Measurements from ENCODE around the gene LYPD6B.

The LYPD6B gene

DNA sequence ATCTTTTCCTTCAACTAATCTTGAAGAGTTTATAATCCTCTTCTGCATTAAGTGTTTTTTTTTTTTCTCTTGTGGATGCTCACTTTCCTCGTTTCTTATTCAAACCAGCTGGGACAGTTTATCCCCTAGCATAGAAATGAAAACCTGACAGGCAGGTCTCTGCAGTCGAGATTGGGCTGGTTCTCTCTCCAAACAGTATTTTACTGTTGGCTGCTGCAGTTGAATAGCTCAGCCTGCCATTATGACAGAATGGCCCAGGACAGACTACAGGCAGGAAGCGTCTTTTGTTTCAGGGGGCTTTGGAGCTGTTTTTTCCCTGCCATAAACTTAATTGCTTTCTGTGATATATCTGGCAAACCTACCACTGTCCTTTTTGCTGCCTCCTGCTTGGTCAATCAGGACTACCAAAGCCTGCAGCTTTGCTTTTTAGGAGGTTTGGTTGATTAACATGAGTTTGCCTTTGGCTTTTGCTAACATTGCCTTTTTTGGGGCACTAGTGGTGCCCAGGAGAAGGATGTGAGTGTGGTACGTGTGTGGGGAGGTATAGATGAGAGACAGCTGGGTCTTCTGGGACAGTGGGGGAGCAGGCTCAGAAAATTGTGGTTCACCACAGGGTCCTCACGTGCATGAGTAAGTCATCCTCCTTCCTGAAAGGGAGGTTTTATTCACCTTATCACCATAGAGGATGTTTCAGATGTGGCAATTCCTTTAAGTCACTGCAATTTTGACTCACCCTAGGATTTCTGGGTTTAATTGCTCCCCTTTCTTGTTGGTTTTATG is 128.7 kb downstream of the LYPD6B start:
- no peak for DNase-seq

DNA sequence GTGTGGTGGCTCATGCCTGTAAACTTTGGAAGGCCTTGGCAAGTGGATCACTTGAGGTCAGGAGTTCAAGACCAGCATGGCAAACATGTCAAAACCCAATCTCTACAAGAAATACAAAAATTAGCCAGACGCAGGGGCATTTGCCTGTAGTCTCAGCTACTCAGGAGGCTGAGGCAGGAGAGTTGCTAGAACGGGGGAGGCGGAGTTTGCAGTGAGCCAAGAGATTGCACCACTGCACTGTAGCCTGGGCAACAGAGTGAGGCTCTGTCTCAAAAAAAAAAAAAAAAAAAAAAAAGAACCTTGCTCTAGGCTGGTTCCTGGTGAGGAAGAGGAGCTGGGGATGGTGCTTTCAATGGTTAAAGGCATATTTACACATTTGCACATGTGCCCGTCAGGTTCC is 129.4 kb downstream of the LYPD6B start:
- no peak for DNase-seq

DNA sequence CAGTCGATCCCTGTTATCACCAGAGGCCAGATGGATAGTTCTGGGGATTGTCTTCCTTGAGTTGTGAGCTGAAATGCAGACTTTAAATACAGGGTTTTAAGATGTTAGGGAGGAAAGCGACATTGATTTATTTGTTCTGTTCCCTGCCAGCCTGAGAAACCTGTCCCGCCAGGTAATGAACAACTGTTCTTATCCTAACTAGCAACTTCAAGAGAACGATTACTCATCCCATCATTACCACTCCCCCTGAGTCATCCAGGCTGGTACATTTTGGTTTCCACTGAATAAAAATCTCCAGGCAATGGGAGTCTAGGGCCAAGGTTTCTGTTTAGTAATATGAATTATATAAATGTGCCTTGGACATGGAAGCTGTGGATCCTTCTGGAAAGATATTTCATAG is 131.2 kb downstream of the LYPD6B start:
- no peak for DNase-seq

DNA sequence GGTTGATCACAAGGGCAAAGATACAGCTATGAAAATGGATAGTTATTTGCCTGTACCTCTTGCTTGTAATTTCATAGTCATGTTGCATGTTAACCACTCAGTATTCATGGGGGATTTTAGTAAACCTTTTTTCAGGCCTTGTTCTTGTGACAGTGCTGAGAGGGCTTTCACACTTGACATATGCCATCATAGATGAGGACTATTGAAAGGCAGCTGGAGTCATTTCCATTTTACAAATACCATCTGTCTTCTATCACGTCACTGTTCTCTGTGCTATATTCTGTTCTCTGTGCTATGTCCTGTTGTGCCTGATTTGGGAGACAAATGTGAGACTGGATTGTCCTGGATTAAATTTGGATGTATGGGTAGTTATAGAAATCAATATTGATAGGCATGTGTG is 131.7 kb downstream of the LYPD6B start:
- no peak for DNase-seq

DNA sequence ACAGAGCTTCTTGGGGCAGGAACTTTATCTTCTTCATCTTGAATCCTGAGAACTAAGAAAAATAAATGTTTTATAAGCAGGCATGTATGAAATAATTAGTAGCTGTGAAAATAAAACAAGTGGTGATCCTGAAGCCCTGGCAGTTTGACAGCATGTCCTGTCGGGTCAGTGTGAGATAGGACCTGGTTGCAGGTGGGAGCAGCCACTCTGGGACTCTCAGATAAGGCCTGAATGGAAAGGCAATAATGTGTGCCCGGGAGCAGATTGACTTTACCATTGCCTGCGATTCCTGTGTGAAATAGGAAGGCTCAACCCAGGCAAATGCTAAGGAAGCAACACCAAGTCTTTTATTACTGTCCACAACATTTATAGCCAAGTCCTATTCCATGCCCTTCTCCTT is 132.4 kb downstream of the LYPD6B start:
- no peak for DNase-seq

DNA sequence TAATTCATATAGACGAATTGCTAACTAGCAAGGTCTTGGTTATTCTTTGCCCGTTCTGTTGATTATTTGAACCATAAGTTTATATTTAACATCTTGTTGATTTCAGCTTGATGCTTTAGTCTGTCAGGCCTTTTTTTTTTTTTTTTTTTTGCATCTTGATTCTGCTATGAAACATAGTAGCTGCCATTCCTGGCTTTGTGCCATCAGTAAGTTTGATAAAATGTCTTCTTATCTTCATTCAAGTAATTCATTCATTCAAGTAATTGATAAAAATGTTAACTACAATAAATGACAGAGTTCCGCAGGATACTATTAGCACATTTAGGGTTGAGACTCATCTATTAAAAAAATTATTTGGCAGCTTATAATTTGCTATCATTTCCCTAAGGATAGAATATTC is 134.7 kb downstream of the LYPD6B start:
- DNase-seq: no peak

DNA sequence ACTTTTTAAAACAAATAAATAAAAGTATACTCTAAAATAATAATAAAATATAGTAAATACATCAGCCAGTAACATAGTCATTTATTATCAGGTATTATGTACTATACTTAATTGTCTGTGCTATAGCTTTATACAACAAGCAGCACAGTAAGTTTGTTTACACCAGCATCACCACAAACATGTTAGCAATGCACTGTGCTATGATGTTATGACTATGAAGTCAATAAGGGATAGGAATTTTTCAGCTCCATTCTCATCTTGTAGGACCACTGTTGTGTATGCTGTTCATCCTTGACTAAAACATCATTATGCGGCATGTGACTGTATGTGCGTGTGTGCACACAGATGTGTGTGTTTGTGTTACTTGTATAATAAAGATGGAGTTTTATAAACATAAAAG is 137.5 kb downstream of the LYPD6B start:
- no peak for DNase-seq

DNA sequence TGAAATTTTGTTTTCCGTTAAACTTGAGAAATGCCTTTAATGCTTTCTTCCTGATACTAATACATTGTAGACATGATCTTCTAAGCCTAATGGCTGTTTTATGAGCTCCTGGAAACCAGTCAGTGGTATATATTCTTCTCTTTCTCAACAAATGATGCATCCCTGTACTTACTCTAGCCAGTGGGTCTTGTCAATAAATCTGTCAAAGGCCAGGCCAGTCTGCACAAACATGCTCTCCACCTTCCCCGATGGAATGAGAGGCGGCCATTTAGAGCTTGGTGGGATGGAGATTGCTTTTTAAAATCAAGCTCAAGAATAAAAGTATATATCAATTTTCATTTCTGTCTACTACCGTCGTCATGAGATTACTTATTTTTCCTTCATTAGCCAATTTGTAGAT is 140.1 kb downstream of the LYPD6B start:
- no peak for DNase-seq

DNA sequence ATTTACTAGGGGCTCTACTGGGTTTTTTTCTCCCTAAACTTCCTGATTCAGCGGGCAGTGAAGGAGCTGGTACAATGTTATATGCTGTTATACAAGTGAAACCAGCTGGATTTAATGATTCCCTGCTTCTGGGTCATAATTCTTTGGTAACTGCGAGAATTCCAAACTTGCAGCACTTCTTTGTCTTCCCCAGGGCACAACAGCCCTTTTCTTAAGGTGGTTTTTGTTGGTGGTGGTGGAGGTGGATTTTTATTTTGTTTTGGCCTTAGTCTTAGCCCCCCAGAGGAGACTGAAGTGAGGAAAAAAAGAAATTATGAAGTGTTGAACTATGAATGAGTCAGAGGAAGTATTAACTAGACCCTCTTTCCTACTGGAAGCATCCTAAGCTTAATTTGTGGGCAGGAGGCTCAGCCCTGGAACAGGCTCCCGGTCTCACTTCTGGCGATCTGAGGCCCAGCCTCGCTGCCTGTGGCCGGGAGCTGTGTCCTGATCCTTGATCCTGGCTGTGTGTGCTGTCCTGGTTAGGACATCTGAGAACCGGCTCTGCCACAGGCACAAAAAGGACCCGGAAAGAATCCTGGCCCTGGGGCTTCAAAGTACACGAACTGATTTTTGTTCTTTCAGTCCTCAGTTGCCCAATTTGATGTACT is 141.9 kb downstream of the LYPD6B start:
- DNase-seq: no peak

DNA sequence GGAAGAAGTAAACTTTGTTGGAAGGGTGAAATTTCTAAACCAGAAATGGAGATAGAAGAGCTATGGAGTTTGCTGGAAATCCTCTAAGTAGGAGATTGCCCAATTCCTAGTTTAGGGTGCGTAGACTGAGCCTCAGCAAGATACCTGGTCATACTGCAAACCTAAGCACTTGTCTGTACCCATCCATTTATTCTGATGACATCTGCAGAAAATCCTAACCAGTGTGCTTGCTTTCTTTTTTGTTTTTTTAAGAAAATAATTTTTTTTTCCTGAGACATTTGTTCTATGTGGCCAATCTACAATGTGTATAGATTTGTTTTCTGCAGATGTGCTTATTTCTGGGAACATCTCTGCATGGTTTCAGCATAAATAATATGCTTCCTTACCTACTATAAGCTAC is 144.7 kb downstream of the LYPD6B start:
- no peak for DNase-seq

DNA sequence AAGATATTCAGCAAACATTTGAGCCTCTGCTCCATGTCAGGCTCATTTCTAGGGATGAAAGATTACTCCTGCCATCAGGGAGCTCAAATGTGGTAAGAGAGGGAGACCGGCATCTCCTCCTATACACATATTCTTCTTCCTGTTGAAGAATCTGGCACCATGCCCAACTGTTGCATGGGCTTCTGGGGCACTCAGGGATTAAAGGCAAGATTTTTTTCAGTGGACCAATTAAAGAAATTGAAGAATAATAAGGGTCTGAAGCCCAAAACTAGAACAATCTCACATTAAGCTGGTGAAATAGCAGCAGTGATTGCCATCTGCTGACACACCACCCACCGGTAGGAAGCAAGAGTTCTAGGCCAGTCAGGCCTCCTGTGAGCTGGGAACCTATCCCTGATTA is 146.5 kb downstream of the LYPD6B start:
- no peak for DNase-seq

DNA sequence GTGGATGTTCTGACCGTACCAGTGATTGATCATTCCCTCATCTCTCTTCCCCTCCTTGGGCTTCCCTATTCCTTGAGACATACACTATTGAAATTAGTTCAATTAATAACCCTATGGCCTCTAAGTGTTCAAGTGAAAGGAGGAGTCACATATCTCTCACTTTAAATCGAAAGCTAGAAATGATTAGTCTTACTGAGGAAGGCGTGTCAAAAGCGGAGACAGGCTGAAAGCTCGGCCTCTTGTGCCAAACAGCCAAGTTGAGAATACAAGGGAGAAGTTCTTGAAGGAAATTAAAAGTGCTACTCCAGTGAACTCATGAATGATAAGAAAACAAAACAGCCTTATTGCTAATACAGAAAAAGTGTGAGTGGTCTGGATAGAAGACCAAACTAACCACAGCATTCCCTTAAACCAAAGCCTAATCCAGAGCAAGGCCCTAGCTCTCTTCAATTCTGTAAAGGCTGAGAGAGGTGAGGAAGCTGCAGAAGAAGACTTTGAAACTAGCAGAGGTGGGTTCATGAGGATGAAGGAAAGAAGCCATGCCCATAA is 147.5 kb downstream of the LYPD6B start:
- DNase-seq: no peak

DNA sequence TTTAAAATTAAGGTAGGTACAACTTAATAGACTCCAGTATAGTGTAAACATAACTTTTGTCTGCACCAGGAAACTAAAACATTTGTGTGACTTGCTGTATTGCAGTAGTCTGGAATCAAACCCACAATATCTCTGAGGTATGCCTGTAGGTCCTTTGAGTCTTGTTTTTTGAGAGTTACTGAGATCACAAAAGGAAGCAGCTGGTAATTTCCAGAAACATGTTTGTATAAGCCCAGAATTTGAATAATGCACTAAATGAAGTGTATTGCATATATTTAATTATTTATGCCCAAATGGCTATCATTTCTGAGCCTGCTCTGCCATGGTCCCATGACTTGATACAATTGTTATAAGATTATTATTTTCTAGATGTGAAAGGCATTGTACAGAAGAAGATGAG is 148.6 kb downstream of the LYPD6B start:
- no peak for DNase-seq

DNA sequence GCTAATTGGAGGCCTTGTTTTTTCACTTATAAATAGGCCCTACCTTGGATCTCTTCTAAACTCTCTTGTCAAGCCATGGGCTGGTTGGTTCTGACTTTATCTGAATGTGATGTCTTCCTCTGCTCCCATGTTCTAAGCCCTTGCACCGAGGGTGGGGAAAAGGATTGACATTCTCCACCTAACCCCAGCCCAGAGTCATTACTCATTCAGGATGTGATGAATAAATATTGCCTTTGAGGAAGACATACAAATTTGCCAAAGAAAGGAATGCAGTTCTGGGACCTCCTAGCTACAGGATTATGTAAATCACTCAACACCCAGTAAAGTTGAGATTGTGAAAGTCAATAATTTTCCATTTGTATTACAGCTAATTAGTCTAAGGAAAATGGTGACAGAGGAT is 149.8 kb downstream of the LYPD6B start:
- no peak for DNase-seq

DNA sequence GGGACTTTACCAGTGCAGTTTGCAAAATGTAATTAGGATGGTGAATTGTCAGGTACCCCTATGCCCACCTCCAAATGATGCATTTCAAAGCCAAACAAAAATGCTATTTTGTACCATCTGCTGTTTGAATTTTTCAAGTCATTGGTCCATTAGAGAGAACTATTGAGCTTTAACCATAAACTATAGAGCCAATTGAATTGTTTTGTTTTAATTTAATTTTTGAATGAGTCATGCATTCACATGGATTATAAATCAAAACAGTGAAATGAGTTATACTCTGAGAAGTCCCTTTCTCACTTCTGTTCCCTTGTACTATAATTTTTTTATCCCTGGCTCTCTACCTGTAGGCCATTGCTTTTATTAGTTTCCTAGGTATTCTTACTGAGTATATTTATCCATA is 151.3 kb downstream of the LYPD6B start:
- no peak for DNase-seq

DNA sequence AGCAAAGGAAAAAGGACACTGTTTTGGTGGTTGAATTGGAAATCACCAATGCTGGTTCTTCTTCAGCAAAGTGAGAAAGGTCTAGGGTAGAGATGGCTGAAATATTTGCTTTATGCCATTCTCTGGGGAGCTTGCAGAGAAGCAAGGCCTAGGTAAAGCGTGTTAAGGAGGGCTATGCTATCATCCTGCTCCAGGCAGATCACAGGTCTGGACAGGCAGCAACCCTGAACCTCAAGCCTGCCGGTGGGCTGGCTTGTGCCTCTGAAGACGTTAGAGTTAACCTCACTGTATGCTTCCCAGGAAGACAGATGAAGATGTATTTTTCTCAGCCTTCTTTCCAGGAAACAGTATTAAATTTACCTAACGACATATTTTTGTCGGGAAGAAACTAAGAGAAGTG is 153.4 kb downstream of the LYPD6B start:
- no peak for DNase-seq

DNA sequence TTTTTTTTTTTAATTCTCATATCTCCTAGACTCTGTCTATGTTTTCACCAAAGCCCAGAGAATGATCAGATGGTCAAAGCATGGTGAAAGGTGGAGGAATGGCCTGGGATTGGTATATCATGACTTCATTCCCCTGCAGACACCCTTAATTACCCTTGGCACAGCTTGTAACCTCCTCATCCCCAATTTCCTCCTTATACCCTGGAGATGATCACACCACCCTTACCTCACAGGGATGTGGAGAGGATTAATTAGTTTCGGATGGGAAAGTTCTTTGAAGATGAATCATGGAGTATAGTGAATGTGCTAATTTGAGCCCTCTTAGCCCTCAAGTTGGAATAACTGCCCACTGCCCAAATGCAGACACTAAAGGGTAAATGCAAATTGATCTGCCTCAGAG is 153.9 kb downstream of the LYPD6B start:
- DNase-seq: no peak

DNA sequence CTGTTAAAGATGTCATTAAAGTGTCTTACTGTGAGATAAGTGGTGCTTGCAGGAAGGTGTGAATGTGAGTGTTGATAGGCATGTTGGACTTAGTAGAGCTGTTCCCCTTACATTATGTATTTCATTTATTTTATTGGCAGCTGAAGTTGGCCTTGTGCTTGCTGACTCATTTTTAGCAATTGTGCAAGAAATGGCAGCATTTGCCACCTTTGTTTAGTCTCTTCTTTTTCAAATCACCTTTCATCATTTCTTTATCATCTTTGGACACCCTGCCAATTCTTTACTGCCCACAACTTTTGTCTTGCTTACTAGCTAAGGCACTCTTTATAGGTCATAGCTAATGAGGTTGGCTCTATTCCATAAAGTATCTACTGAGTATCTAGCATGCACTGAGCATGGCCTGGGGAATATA is 161.6 kb downstream of the LYPD6B start:
- DNase-seq: no peak

DNA sequence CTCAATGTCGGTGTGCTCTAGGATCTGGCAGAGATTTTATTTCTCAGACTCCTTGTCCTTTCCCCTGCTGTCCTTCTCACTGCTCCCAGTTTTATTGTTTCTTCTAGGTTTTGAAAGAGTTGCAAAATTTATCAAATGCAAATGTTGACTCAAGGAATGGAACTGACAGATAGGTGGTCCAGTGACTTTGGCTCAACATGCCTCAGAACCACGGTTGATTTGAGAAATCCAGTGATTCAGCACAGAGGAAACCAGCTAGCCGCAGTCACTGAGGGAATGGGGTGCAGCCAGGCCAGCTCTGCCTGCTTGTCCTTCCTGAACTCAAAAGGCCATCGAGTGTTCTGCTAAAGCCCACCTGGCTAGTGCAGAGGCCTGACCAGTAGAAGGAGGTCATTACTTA is 166.2 kb downstream of the LYPD6B start:
- DNase-seq: no peak

DNA sequence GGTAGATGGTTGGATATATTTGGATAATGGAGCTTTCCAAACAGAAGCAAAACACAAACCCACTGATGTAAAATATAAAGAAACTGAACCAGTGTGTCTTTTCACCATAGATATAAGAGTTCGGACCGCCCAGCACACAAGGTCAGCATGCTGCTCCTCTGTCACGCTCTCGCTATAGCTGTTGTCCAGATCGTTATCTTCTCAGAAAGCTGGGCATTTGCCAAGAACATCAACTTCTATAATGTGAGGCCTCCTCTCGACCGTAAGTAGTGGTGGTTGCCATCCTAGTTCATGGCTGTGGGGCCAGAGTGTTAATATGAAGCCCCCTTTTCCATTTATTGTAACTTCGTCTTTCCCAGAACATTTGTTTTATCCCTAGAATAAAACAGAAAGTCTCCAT is 166.6 kb downstream of the LYPD6B start:
- DNase-seq: no peak

DNA sequence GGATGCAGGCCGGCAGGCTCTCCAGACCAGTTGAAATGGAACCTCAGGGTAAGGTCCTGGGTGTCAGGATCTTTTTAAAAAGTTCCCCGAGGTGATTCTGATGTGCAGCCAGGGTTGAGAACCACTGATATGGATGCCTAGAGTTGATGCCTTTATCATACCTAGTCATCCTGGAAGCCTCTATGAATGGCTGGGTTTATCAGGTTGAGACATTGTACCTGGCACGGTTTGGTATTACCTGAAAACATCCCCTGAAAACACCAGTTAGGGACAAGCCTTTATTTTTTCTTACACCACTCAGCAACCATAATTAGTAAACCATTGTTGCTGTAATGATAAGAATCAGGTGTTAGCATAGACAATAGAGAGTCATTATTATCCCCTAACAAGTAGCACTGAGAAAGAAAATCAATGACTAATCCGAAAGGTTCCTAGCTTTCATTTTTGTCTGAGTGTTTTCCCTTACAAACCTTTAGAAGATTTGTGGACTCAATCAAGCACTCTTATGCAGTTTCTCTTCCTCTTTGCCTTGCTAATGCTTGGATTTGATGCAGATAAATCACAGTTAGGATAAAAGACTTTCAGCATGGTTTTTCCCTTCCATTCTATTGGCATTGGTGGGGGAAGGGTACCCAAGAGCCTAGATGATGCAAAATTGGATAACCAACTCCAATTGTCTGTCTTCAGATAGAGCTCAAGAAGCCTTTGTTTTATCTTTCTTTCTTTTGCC is 175.4 kb downstream of the LYPD6B start:
- DNase-seq: no peak

DNA sequence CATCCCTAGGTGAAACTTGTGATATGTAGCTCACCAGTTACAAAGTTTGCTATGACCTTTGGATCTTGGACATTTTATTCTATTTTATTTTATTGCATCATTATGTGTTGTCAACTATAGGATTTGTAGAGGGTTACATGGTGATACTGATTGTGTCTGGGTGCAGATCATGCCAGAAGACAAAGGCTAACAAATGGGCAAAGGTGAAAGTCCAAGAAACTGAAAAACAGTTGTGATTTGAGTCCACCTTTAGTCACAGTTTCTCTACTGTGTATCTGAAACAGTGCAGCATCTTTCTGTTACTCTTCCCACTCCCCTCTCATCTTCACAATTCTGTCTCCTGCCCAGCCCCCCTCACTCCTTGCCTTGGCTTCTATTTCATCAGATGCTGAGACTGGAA is 180.0 kb downstream of the LYPD6B start:
- no peak for DNase-seq

DNA sequence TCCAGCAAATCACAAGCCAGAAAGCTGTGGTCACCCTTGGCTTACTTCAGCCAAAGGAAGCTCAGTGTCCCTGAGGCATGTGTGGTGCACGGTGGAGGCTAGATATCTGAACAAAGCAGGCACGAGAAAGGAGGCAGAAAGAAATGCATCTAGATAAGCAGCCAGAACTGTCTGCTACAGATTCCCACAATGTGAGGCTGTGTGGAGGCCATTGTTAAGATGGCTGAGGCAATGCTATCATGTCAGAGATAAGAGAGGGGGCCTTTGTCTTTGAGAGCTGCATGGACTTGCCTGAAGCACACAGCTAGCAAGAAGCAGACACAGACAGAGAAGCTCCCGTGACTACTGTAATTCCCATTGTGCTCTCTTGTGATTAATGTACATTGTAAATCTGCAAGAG is 181.4 kb downstream of the LYPD6B start:
- DNase-seq: no peak

DNA sequence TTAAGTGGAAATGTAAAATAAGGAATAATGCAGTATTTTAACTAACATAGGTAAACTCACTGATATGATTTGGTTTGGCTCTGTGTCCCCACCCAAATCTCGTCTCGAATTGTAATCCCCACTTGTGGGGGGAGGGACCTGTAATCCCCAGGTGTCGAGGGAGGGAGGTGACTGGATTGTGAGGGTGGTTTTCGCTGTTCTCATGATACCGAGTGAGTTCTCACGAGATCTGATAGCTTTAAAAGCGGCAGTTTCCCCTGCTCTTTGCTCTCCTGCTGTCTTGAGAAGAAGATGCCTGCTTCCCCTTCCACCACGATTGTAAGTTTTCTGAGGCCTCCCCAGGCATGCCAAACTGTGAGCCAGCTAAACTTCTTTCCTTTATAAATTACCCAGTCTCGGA is 182.5 kb downstream of the LYPD6B start:
- DNase-seq: no peak

All from NCI-H187 treated with DMSO at 0.1 percent for 48 hours (cell line).